Measurements from ENCODE around the gene RFC2.

GRCh38 chr7:74290553-74290950 is 36.4 kb upstream of the RFC2 start:
- TF ChIP-seq CTCF (IDR thresholded peaks at IDR 0.05) (no peak), POLR2A (IDR thresholded peaks at IDR 0.05) (no peak)
